ENCODE measurements around the gene EPM2A. TPM values are rescaled to one million over a fixed set of nuclear protein-coding genes. Genes with fewer than 3 reads are reported as not detected.

The EPM2A gene
- total RNA-seq, 4 donors from 2014 or later: 2.4 to 24.4 (median 6.6) TPM

- Histone ChIP-seq H3K9me3 (no peaks in the 10 kb centered on the region), H3K4me3 (no peak overlapping the region), H3K27me3 (no peaks in the 10 kb centered on the region), H3K36me3 (peaks cover 0 to under 1% (median 0%) of the 10 kb centered on the region in 3 donors), H3K27ac (no peak overlapping the region), H3K4me1 (no peaks in the 10 kb centered on the region)
- intact Hi-C loops (cut with DNase I): no loop called here
- no peak for DNase-seq
- WGBS, 2 donors: 58 to 80% methylated on average over 1 of the region's 1 CpG
- TF ChIP-seq CTCF (IDR thresholded peaks at IDR 0.05) (no peak), POLR2A (IDR thresholded peaks at IDR 0.05) (no peak)
Measured at GRCh38 chr6:145621776-145622175, 113.5 kb downstream of the EPM2A start.

DNA sequence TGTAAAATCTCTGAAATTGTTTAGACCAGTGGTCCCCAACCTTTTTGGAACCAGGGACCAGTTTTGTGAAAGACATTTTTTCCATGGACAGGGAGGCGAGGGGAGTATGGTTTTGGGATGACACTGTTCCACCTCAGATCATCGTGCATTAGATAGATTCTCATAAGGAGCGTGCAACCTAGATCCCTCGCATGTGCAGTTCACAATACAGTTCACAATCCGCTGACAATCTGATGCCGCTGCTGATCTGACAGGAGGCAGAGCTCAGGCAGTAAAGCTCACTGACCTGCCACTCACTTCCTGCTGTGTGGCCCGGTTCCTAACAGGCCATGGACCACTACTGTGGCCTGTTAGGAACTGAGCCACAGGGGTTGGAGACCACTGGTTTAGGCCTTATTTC lies 115.2 kb downstream of the EPM2A start:
- Histone ChIP-seq H3K36me3 (no peaks in the 10 kb centered on the region), H3K4me1 (no peaks in the 10 kb centered on the region), H3K4me3 (no peak overlapping the region), H3K27ac (no peak overlapping the region), H3K9me3 (no peaks in the 10 kb centered on the region), H3K27me3 (no peaks in the 10 kb centered on the region)
- no peak for DNase-seq
- intact Hi-C loops (cut with DNase I): no loop called here
- 84 to 91% methylated on average over 7 of the region's 7 CpGs for whole genome bisulfite sequencing, 2 donors
- TF ChIP-seq POLR2A (IDR thresholded peaks at IDR 0.05) (no peak), CTCF (IDR thresholded peaks at IDR 0.05) (no peak)

- no peak for DNase-seq
- no peaks in the 10 kb centered on the region for H3K27me3 ChIP-seq
- no peak for TF ChIP-seq POLR2A (IDR thresholded peaks at IDR 0.05)
- WGBS, 2 donors: 33 to 57% methylated on average over 1 of the region's 1 CpG
- no peaks in the 10 kb centered on the region for H3K9me3 ChIP-seq
- no peak overlapping the region for H3K27ac ChIP-seq
- no peak overlapping the region for H3K4me3 ChIP-seq
- no peaks in the 10 kb centered on the region for H3K4me1 ChIP-seq
- H3K36me3 ChIP-seq: no peaks in the 10 kb centered on the region
- intact Hi-C loops (cut with DNase I): no loop called here
Measured at GRCh38 chr6:145609521-145609920, 125.8 kb downstream of the EPM2A start.

- H3K36me3 ChIP-seq: no peaks in the 10 kb centered on the region
- TF ChIP-seq CTCF (IDR thresholded peaks at IDR 0.05) (no peak), POLR2A (IDR thresholded peaks at IDR 0.05) (no peak)
- DNase-seq: no peak
- no peak overlapping the region for H3K4me3 ChIP-seq
- no peaks in the 10 kb centered on the region for H3K9me3 ChIP-seq
- intact Hi-C loops (cut with DNase I): no loop called here
- no peaks in the 10 kb centered on the region for H3K4me1 ChIP-seq
- WGBS, 2 donors: 81 to 82% methylated on average over 1 of the region's 1 CpG
- H3K27me3 ChIP-seq: no peaks in the 10 kb centered on the region
- H3K27ac ChIP-seq: no peak overlapping the region
Measured at GRCh38 chr6:145608850-145609249, 126.5 kb downstream of the EPM2A start.

DNA sequence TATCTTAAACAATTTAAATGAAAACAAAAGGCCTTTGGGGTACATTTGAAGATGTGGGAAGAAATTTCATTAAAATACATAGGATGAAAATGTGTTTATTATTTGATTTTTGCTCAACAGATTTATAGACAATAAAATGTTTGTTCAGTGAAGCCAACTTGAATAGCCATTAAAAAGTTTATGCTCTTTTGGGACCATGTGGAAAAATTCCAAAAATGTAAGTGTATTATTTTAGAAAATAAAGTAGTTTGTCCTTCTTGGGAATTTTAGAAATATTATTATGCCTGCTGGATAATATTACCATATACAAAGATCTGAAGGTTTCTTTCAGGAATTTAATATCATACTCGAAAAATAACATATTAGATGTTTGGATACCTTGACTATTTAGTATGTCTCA lies 131.3 kb downstream of the EPM2A start:
- WGBS, 2 donors: 66 to 79% methylated on average over 1 of the region's 1 CpG
- intact Hi-C loops (cut with DNase I): no loop called here
- TF ChIP-seq CTCF (IDR thresholded peaks at IDR 0.05): no peak
- TF ChIP-seq POLR2A (IDR thresholded peaks at IDR 0.05): no peak
- DNase-seq: no peak
- H3K36me3 ChIP-seq: no peaks in the 10 kb centered on the region
- no peak overlapping the region for H3K4me3 ChIP-seq
- H3K27ac ChIP-seq: no peak overlapping the region
- no peaks in the 10 kb centered on the region for H3K9me3 ChIP-seq
- H3K27me3 ChIP-seq: no peaks in the 10 kb centered on the region
- H3K4me1 ChIP-seq: no peaks in the 10 kb centered on the region

GRCh38 chr6:145603424-145603833 lies 131.9 kb downstream of the EPM2A start:
- intact Hi-C loops (cut with DNase I): no loop called here

More at GRCh38 chr6:145603424-145603833, 131.9 kb downstream of the EPM2A start:
- H3K27ac ChIP-seq: no peak overlapping the region
- DNase-seq: no peak
- H3K4me1 ChIP-seq: no peaks in the 10 kb centered on the region
- H3K27me3 ChIP-seq: no peaks in the 10 kb centered on the region
- H3K9me3 ChIP-seq: no peaks in the 10 kb centered on the region
- no peaks in the 10 kb centered on the region for H3K36me3 ChIP-seq
- no peak overlapping the region for H3K4me3 ChIP-seq
- TF ChIP-seq CTCF (IDR thresholded peaks at IDR 0.05) (no peak), POLR2A (IDR thresholded peaks at IDR 0.05) (no peak)
